SH-SY5Y (cell line): Measurements from ENCODE around the gene ARFGEF2.

Experiments
- GATA2 ChIP-seq: IDR thresholded peaks from 2 replicates; pipeline ENCODE4 v1.6.1; 2011; ENCODE audit warnings: mild to moderate bottlenecking, low read depth, low read length
- GATA3 ChIP-seq: IDR thresholded peaks from 2 replicates; pipeline ENCODE4 v1.6.1; 2011; ENCODE audit warnings: low read depth, mild to moderate bottlenecking, low read length, moderate library complexity

DNA sequence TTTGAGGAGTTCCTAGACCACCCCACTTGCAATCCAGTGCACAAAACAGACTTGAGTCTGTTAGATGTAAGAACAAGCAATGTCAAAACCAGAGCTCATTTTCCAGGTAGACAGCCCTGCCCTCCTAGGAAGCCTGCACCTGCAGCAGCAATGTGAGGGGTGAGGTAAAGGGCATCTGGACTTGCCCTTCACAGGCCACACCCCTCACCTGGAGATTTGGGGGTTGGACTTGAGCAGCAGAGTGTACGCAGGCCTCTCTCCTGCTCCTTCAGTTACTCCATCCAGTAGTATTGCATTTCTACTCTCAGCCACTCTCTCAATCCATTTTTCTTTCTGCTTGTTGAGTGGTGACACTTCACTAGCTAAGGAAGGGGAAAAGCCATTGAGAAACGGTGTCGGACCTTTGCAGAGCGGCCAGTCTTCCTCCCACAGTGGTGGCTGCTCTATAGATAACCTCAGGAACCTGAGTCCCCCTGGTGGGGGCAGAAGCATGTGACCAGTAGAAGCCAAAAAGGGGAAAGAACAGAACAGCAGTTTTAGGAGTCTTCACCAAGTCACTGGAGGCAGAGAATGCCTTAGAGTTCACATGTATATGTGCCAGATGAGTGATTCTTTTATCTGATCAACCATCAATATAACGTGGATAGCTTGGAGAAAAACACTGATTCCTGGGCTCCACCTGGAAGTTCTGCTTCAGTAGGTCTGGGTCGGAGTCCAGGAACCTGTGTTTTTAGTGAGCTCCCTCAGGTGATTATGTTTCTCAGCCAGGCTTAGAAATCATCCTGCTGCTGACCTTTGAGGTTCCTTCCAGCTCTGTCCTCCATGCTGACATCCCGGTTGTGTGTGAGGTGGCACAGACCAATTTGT, 28.0 kb downstream of the ARFGEF2 start:
- TF ChIP-seq GATA3 (no peak), GATA2 (no peak)
